K562 (cell line): ENCODE measurements around the gene WDR13. TPM values are rescaled to one million over a fixed set of nuclear protein-coding genes. Genes with fewer than 3 reads are reported as not detected.

Experiments
- ATAC-seq: fragments of 200-7000 bp; cut with Tn5 transposase; 3 replicates; pipeline ENCODE4 v1.9.1; 2020; ENCODE audit warnings: moderate library complexity
- BruUV-seq: library from RNA; stranded (reverse); fragments of 400-500 nt; replicated peaks from 2 replicates; lab custom pipeline; 2021; lab: Mats Ljungman, UMichigan
- CTCF ChIA-PET: fragments of 300-600 bp; formaldehyde crosslinking; extraction: SDS; loops from one replicate; lab custom pipeline; 2021; ENCODE audit warnings: low intra/inter-chr PET ratio; lab: Yijun Ruan, JAX
- POLR2A ChIA-PET: fragments of 300-600, 350-650 bp; sonication (Branson Sonifier 250); formaldehyde crosslinking; extraction: SDS; loops from one replicate; lab custom pipeline; 2021; ENCODE audit warnings: antibody characterized with exemption, inconsistent platforms; lab: Yijun Ruan, JAX
- DNase-seq, 4 experiments: peaks; one replicate each; pipeline versions ENCODE4 v3.0.0 to v3.0.0-alpha.2; 2011 to 2018; ENCODE audit warnings: low spot score in 3 of 4, mixed read lengths in 3 of 4; ENCODE audit errors: extremely low read depth in 1 of 4
- FAIRE-seq: peaks from 2 replicates; lab custom pipeline; 2011; peaks lifted over from hg19 to GRCh38; lab: Jason Lieb, UNC
- H2AFZ ChIP-seq: 2 replicates; pipeline ENCODE4 v1.6.0; 2011; ENCODE audit warnings: low read depth, low read length, control low read depth, inconsistent platforms
- H3K27ac ChIP-seq: fragments of 200-600 bp; 3 replicates; pipeline ENCODE4 v1.8.0; 2011; ENCODE audit warnings: low read depth, mild to moderate bottlenecking, control low read depth, inconsistent platforms, low read length, moderate library complexity, mixed read lengths; ENCODE audit errors: extremely low read depth
- H3K27me3 ChIP-seq, 2 experiments: fragments of 300-600 bp in 1 of 2; 2 replicates in 1 of 2; 3 replicates in 1 of 2; pipeline versions ENCODE4 v1.6.0 to v1.8.0; 2011; ENCODE audit warnings: inconsistent platforms in 2 of 2, low read length in 2 of 2, mild to moderate bottlenecking in 1 of 2, mixed read lengths in 1 of 2, moderate library complexity in 1 of 2; ENCODE audit not compliant: control insufficient read depth in 2 of 2, insufficient read depth in 2 of 2
- H3K36me3 ChIP-seq: fragments of 300-600 bp; 3 replicates; pipeline ENCODE4 v1.8.0; 2011; ENCODE audit warnings: mild to moderate bottlenecking, low read length, inconsistent platforms; ENCODE audit not compliant: control insufficient read depth, insufficient read depth
- H3K4me1 ChIP-seq, 2 experiments: fragments of 200-600 bp in 1 of 2; replicated peaks in 1 of 2; 2 replicates in 1 of 2; 3 replicates in 1 of 2; pipeline versions ENCODE4 v1.5.1 to v1.8.0; 2011; ENCODE audit warnings: inconsistent platforms in 2 of 2, low read length in 2 of 2, mild to moderate bottlenecking in 1 of 2, mixed read lengths in 1 of 2, moderate library complexity in 1 of 2; ENCODE audit not compliant: control insufficient read depth in 2 of 2, insufficient read depth in 2 of 2
- H3K4me2 ChIP-seq: 2 replicates; pipeline ENCODE4 v1.6.1; 2011; ENCODE audit warnings: low read length, control low read depth, inconsistent platforms, mixed read lengths; ENCODE audit not compliant: insufficient read depth
- H3K4me3 ChIP-seq: fragments of 200-600 bp; sonication (generic), shearing (Covaris generic); 2 replicates; pipeline ENCODE4 v1.5.1; 2016; ENCODE audit warnings: control low read depth, inconsistent platforms
- H3K79me2 ChIP-seq: fragments of 200-600 bp; 3 replicates; pipeline ENCODE4 v1.8.0; 2011; ENCODE audit warnings: low read length, inconsistent platforms; ENCODE audit not compliant: control insufficient read depth, insufficient read depth
- H3K9ac ChIP-seq, 2 experiments: 2 replicates each; pipeline versions ENCODE4 v1.6.0 to v1.6.1; 2011; ENCODE audit warnings: low read depth in 2 of 2, low read length in 2 of 2, control low read depth in 1 of 2, inconsistent platforms in 1 of 2, mild to moderate bottlenecking in 1 of 2, mixed read lengths in 1 of 2; ENCODE audit not compliant: insufficient read depth in 1 of 2
- H3K9me1 ChIP-seq: one replicate; pipeline ENCODE4 v1.6.0; 2011; ENCODE audit warnings: inconsistent platforms, mild to moderate bottlenecking, low read length, moderate library complexity; ENCODE audit not compliant: control insufficient read depth, insufficient read depth
- H3K9me3 ChIP-seq: replicated peaks from 2 replicates; pipeline ENCODE4 v1.5.1; 2011; ENCODE audit warnings: low read depth, low read length, inconsistent platforms; ENCODE audit not compliant: control insufficient read depth, insufficient read depth
- H4K20me1 ChIP-seq: replicated peaks from 2 replicates; pipeline ENCODE4 v1.6.1; 2011; ENCODE audit warnings: low read length, inconsistent platforms, mixed read lengths; ENCODE audit not compliant: control insufficient read depth, insufficient read depth
- CAMTA2 ChIP-seq: fragments of 250-450 bp; sonication (Bioruptor Pico); conservative IDR thresholded peaks from 2 replicates; pipeline ENCODE4 v1.5.1; 2022
- ETV1 ChIP-seq: fragments of 450-650 bp; conservative IDR thresholded peaks from 2 replicates; pipeline ENCODE4 v1.6.1; 2016; ENCODE audit warnings: missing genetic modification characterization, control low read depth, low read depth, missing compliant biosample characterization
- HIVEP1 ChIP-seq: fragments of 250-450 bp; sonication (Bioruptor Pico); IDR thresholded peaks from 2 replicates; pipeline ENCODE4 v1.4.0; 2020; ENCODE audit warnings: mild to moderate bottlenecking
- IRF9 ChIP-seq: fragments of 450-650 bp; IDR thresholded peaks from 2 replicates; pipeline ENCODE4 v1.6.1; 2016; ENCODE audit warnings: missing biosample characterization, missing genetic modification characterization
- MLX ChIP-seq, 2 experiments: fragments of 450-650 bp in 1 of 2; sonication (generic) in 1 of 2; formaldehyde crosslinking; conservative IDR thresholded peaks; 2 replicates each; pipeline versions ENCODE4 v1.4.0 to v1.8.1; 2020 to 2022; ENCODE audit warnings: mild to moderate bottlenecking in 1 of 2, missing genetic modification reagents in 1 of 2
- PPARD ChIP-seq: fragments of 250-450 bp; sonication (Bioruptor Pico); IDR thresholded peaks from 2 replicates; pipeline ENCODE4 v1.8.0; 2022; ENCODE audit warnings: inconsistent platforms, mild to moderate bottlenecking, moderate library complexity
- PTBP1 ChIP-seq: fragments of 200-400 bp; formaldehyde crosslinking; IDR thresholded peaks from 2 replicates; pipeline ENCODE4 v1.6.1; 2017; ENCODE audit warnings: low read depth, low read length
- ZBTB34 ChIP-seq: fragments of 250-450 bp; sonication (Bioruptor Pico); IDR thresholded peaks from 2 replicates; pipeline ENCODE4 v1.8.0; 2021; ENCODE audit warnings: mild to moderate bottlenecking, moderate library complexity
- ZFX ChIP-seq: sonication (generic); formaldehyde crosslinking; IDR thresholded peaks from 2 replicates; pipeline ENCODE4 v1.8.0; 2022; ENCODE audit warnings: mild to moderate bottlenecking, missing genetic modification reagents, moderate library complexity
- ZNF12 ChIP-seq: sonication (generic); formaldehyde crosslinking; IDR thresholded peaks from 2 replicates; pipeline ENCODE4 v1.4.0; 2020; ENCODE audit warnings: mild to moderate bottlenecking, missing genetic modification reagents
- ZNF280B ChIP-seq: fragments of 250-450 bp; sonication (Bioruptor Pico); IDR thresholded peaks from 2 replicates; pipeline ENCODE4 v1.5.1; 2021; ENCODE audit warnings: mild to moderate bottlenecking
- WGBS: fragments of 100-300 bp; shearing (Covaris generic); methylation state at CpG from one replicate; pipeline ENCODE4 v1.1.6; 2016; ENCODE audit warnings: low coverage, mixed read lengths; ENCODE audit not compliant: insufficient coverage; ENCODE audit errors: missing lambda C conversion rate; 5-methylcytosine and 5-hydroxymethylcytosine counted together
- in situ Hi-C: fragments of 300-500 bp; cut with MboI; formaldehyde crosslinking; loops from 4 replicates; pipeline ENCODE4 v1.15.0; 2018; ENCODE audit warnings: inconsistent platforms, mixed read lengths
- intact Hi-C: fragments of 100-400 bp; cut with micrococcal nuclease; formaldehyde crosslinking; loops from 2 replicates; pipeline ENCODE4 v1.14.2; 2022
- polyA plus RNA-seq, 8 experiments: library from polyadenylated mRNA; depleted of rRNA in 4 of 8; stranded (reverse) in 5 of 8; unstranded in 3 of 8; fragments of >200 nt; fragmentation: Nextera tagmentation in 2 of 8; fragmentation: Illumina TruSeq in 1 of 8; extraction: Ambion mirVana in 2 of 8; extraction: Trizol in 1 of 8; gene quantifications; 2 replicates each; pipeline versions ENCODE4 v1.2.1 to v1.2.3, GENCODE V29; 2011 to 2014; ENCODE audit warnings: inconsistent platforms in 1 of 8, missing spikeins in 1 of 8
- total RNA-seq, 7 experiments: library from RNA; depleted of rRNA in 6 of 7; stranded (reverse); fragments of >200 nt in 6 of 7; fragmentation: Illumina TruSeq in 2 of 7; extraction: Trizol in 2 of 7; gene quantifications; 2 replicates each; pipeline versions ENCODE4 v1.2.1 to v1.2.3, GENCODE V29; 2011 to 2021; ENCODE audit warnings: low replicate concordance in 1 of 7
- TF ChIP-seq, protein P1 (sequence below): fragments of 250-450 bp; sonication (Bioruptor Pico); IDR thresholded peaks from 2 replicates; pipeline ENCODE4 v1.9.0; 2021; ENCODE audit warnings: mild to moderate bottlenecking, inconsistent platforms

Gene WDR13
- total and polyA plus RNA-seq, 9 of the 15 experiments (the other 6 are each of a cell fraction or from before 2014, with no cell fraction given) = 7.4 to 70.5 (median 31.4) TPM

GRCh38 chrX:48576108-48576507 is 21.2 kb upstream of the WDR13 start (continued):
- no peak for TF ChIP-seq CAMTA2 (CRISPR knock-in tag)
- TF ChIP-seq ZFX (CRISPR knock-in tag) = no peak

- peaks cover 15% of the 10 kb centered on the region; the same call in 1 of the 2 replicates for H4K20me1 ChIP-seq
- in situ Hi-C loops (no loop called here), intact Hi-C loops (loop anchor here (10.0 kb wide), 1 partner anchor 54 kb away; the partner anchor contains the start of gene EBP)
- no peak overlapping the region for H3K27ac ChIP-seq
- WGBS = 81% methylated on average over 2 of the region's 2 CpGs
- no peak overlapping the region for H3K4me3 ChIP-seq
- peaks cover 10% of the 10 kb centered on the region for H3K9me1 ChIP-seq
- FAIRE-seq (no peak), ATAC-seq (no peak), DNase-seq (no peak)
- H3K4me1 ChIP-seq = peaks cover 10 to 14% of the 10 kb centered on the region in 2 experiments; a peak in 4 of 5 replicates
- H3K9ac ChIP-seq = no peak overlapping the region
- peaks cover 34% of the 10 kb centered on the region for H3K79me2 ChIP-seq
- no peak overlapping the region for H3K4me2 ChIP-seq
- H2AFZ ChIP-seq = no peak overlapping the region
- no TSS peak for BruUV-seq
- CTCF ChIA-PET = no interaction called here
- H3K27me3 ChIP-seq = no peaks in the 10 kb centered on the region
- peaks cover 47% of the 10 kb centered on the region for H3K36me3 ChIP-seq
- H3K9me3 ChIP-seq = no peaks in the 10 kb centered on the region
- POLR2A ChIA-PET = interaction anchor here (0.5 to 1.8 kb wide), 7 partner anchors 11 to 1459 kb away, joined by 3 to 8 read pairs (median 3); no protein-coding TSS in a partner anchor
- TF ChIP-seq, protein P1, sequence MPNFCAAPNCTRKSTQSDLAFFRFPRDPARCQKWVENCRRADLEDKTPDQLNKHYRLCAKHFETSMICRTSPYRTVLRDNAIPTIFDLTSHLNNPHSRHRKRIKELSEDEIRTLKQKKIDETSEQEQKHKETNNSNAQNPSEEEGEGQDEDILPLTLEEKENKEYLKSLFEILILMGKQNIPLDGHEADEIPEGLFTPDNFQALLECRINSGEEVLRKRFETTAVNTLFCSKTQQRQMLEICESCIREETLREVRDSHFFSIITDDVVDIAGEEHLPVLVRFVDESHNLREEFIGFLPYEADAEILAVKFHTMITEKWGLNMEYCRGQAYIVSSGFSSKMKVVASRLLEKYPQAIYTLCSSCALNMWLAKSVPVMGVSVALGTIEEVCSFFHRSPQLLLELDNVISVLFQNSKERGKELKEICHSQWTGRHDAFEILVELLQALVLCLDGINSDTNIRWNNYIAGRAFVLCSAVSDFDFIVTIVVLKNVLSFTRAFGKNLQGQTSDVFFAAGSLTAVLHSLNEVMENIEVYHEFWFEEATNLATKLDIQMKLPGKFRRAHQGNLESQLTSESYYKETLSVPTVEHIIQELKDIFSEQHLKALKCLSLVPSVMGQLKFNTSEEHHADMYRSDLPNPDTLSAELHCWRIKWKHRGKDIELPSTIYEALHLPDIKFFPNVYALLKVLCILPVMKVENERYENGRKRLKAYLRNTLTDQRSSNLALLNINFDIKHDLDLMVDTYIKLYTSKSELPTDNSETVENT = no peak
- TF ChIP-seq HIVEP1 (CRISPR knock-in tag) = no peak
- TF ChIP-seq MLX (CRISPR knock-in tag; conservative IDR thresholded peaks at IDR 0.05) = no peak
- no peak for TF ChIP-seq ETV1 (tag)
- TF ChIP-seq ZNF12 (CRISPR knock-in tag) = no peak
- TF ChIP-seq PPARD (CRISPR knock-in tag) = no peak
- TF ChIP-seq PTBP1 = no peak
- TF ChIP-seq IRF9 (tag) = no peak
- TF ChIP-seq ZNF280B = no peak
- no peak for TF ChIP-seq ZBTB34 (CRISPR knock-in tag)
Measured at GRCh38 chrX:48578661-48579128, 18.6 kb upstream of the WDR13 start.
